AG04449 (cell line): ENCODE measurements around the gene ITM2B.

Experiments used
- CTCF ChIA-PET: fragments of 350-600 bp; formaldehyde crosslinking; extraction: SDS; loops from one replicate; lab custom pipeline; 2021; ENCODE audit warnings: antibody characterized with exemption; lab: Yijun Ruan, JAX
- POLR2A ChIA-PET: fragments of 400-600, 350-600 bp; formaldehyde crosslinking; extraction: SDS; loops from one replicate; lab custom pipeline; 2020; ENCODE audit warnings: antibody characterized with exemption, inconsistent platforms; lab: Yijun Ruan, JAX
- DNase-seq: peaks from one replicate; pipeline ENCODE4 v3.0.0-alpha.2; 2010; ENCODE audit warnings: low read depth, low spot score
- H3K4me3 ChIP-seq: 2 replicates; pipeline ENCODE4 v1.5.1; 2011; ENCODE audit warnings: low read depth, mild to moderate bottlenecking, control low read depth, low read length
- TF ChIP-seq, protein P1 (sequence below): IDR thresholded peaks from one replicate; pipeline ENCODE4 v1.5.1; 2011; ENCODE audit warnings: mild to moderate bottlenecking, moderate library complexity, low read length, control low read depth, inconsistent platforms; ENCODE audit not compliant: insufficient read depth; ENCODE audit errors: missing control alignments

The ITM2B gene

DNA sequence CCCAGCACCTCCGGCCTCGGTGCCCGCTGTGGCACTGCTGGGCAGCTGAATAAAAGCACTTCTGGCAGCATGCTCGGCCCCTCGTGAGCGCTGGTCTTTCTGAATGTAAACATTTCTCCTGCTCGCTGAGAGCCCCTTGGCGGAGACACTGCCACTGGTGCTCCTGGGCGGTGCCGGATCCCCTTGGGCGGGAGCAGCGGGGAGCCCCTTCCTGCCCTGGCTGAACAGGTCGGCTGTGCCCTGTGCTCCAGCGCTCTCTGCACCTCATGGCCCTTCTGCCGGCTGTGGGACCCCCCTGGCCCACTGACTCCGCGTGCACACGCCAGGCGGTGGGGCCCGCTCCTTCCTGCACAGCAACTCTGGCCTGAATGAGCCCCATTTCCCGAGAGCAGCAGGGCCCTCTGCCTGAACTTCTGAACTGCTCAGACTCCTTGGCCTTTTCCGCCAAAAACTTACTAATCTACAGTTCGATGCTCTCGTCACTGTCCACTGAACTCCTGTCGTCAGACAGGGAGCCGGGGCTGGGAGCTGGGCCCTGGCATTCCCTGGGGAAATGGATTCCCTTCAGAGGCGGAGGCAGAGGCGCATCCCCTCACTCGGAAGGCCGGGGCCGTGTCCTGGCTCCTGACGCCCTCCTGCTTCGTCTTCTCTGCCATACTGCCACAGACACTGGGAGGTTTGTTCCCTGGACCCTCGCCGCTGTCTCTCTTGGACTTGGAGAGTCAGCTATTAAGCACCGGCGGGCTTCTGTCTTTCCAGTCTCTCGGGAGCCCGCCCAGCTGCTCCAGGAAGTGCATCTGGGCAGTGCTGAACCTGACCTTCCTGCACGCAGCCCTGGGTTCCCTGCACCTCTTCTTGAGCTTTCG, 84.7 kb downstream of the ITM2B start:
- CTCF ChIA-PET, result interaction anchor here (2.0 kb wide), 1 partner anchor 17 kb away, joined by 9 read pairs; no protein-coding TSS in a partner anchor
- no peak overlapping the region for H3K4me3 ChIP-seq
- POLR2A ChIA-PET, result no interaction called here
- no peak for DNase-seq
- TF ChIP-seq, protein P1, sequence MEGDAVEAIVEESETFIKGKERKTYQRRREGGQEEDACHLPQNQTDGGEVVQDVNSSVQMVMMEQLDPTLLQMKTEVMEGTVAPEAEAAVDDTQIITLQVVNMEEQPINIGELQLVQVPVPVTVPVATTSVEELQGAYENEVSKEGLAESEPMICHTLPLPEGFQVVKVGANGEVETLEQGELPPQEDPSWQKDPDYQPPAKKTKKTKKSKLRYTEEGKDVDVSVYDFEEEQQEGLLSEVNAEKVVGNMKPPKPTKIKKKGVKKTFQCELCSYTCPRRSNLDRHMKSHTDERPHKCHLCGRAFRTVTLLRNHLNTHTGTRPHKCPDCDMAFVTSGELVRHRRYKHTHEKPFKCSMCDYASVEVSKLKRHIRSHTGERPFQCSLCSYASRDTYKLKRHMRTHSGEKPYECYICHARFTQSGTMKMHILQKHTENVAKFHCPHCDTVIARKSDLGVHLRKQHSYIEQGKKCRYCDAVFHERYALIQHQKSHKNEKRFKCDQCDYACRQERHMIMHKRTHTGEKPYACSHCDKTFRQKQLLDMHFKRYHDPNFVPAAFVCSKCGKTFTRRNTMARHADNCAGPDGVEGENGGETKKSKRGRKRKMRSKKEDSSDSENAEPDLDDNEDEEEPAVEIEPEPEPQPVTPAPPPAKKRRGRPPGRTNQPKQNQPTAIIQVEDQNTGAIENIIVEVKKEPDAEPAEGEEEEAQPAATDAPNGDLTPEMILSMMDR, result no peak

DNA sequence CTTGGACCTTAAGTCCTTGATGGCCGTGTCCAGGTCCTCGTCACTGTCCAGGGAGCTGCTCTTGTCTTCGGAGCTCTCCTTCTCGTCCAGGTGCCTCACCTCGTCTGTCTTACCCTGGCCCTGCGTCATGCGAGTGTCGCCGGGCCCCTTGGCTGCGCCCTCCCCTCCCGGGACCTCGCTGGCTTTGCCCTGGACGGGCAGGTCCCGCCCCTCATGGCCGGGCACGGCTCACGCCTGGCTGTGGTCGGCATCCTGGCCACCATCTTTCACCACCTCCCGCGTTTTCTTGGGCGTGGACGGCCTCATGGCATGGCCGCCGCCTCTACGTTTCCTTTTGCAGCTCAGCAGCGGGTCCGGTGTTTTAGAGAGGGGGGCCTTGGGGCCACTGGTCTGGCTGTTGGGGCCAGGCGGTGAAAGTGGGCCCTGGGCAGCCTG, 85.4 kb downstream of the ITM2B start:
- POLR2A ChIA-PET, result no interaction called here
- DNase-seq, result no peak
- CTCF ChIA-PET, result interaction anchor here (1.2 to 2.0 kb wide), 2 partner anchors 16 to 262 kb away, joined by 5 to 9 read pairs; no protein-coding TSS in a partner anchor

DNA sequence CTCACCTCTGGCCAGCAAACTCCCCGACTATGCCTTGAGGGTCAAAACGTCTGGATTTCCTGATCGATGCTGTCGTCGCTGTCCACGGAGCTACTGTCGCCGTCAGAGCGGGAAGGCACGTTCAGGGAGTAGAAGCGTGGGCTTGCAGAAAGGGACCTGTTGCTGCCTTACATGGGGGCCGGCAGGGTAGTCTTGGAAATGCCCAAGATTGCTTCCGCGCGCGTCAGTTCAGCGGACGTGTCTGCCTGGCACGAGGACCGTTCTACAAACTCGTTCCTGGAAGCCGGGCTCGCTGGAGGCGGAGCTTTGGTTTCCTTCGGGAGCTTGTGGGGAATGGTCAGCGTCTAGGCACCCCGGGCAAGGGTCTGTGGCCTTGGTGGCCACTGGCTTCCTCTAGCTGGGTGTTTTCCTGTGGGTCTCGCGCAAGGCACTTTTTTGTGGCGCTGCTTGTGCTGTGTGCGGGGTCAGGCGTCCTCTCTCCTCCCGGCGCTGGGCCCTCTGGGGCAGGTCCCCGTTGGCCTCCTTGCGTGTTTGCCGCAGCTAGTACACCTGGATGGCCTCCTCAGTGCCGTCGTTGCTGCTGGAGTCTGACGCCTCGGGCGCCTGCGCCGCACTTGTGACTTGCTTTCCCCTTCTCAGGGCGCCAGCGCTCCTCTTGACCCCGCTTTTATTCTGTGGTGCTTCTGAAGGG, 86.0 kb downstream of the ITM2B start:
- no peak for DNase-seq
- TF ChIP-seq, protein P1, result no peak
- CTCF ChIA-PET, result interaction anchor here (1.2 to 2.0 kb wide), 2 partner anchors 16 to 262 kb away, joined by 5 to 9 read pairs; no protein-coding TSS in a partner anchor
- POLR2A ChIA-PET, result no interaction called here
- H3K4me3 ChIP-seq, result no peak overlapping the region

More for the DNA sequence above, 85.4 kb downstream of the ITM2B start:
- TF ChIP-seq, protein P1, result no peak
- no peak overlapping the region for H3K4me3 ChIP-seq
